Fibroblast of lung (primary cell): ENCODE data around the gene DNAL1.

Experiments used
- EZH2 ChIP-seq: IDR thresholded peaks from 2 replicates; pipeline ENCODE4 v1.5.1; 2012; ENCODE audit warnings: low read length, control low read depth, mild to moderate bottlenecking; ENCODE audit errors: missing control alignments
- TF ChIP-seq, protein P1 (sequence below), 2 donors: IDR thresholded peaks in 1 of 2; conservative IDR thresholded peaks in 1 of 2; 1 replicate in 1 of 2; 2 replicates in 1 of 2; pipeline ENCODE4 v1.5.1; 2011 to 2012; ENCODE audit warnings: low read length in 2 of 2, control low read depth in 1 of 2, inconsistent platforms in 1 of 2, low read depth in 1 of 2, mild to moderate bottlenecking in 1 of 2

DNA sequence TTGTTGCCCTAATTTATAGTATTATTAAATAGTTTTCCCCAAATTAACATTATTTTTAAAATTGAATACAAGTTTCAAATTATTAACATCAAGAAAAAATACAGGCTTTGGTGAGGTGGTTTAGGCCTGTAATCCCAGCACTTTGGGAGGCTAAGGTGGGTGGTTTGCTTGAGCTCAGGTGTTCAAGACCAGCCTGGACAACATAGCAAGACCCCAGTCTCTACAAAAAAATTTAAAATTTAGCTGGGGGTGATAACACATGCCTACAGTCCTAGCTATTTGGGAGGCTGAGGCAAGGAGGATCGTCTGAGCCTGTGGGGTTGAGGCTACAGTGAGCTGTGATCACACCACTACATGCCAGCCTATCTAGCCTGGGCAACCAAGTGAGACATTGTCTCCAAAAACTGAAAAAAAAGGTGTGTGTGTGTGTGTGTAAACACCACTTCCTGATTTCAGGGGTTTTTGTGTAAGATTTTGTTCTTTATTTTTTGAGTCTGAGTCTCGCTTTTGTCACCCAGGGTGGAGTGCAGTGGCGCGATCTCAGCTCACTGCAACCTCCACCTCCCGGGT, 3.9 kb upstream of the DNAL1 start:
- TF ChIP-seq, protein P1, sequence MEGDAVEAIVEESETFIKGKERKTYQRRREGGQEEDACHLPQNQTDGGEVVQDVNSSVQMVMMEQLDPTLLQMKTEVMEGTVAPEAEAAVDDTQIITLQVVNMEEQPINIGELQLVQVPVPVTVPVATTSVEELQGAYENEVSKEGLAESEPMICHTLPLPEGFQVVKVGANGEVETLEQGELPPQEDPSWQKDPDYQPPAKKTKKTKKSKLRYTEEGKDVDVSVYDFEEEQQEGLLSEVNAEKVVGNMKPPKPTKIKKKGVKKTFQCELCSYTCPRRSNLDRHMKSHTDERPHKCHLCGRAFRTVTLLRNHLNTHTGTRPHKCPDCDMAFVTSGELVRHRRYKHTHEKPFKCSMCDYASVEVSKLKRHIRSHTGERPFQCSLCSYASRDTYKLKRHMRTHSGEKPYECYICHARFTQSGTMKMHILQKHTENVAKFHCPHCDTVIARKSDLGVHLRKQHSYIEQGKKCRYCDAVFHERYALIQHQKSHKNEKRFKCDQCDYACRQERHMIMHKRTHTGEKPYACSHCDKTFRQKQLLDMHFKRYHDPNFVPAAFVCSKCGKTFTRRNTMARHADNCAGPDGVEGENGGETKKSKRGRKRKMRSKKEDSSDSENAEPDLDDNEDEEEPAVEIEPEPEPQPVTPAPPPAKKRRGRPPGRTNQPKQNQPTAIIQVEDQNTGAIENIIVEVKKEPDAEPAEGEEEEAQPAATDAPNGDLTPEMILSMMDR (conservative IDR thresholded peaks at IDR 0.05 in 1 of 2, IDR thresholded peaks at IDR 0.05 in 1 of 2; ENCODE audit: low read depth in 1 of 2, low read length in 2 of 2), result no peak
- TF ChIP-seq EZH2, result no peak
